GM23338 (cell line): ENCODE measurements around the gene CBFA2T3. TPM values are rescaled to one million over a fixed set of nuclear protein-coding genes. Genes with fewer than 3 reads are reported as not detected.

Source experiments
- ATAC-seq: fragments of 200-7000 bp; cut with Tn5 transposase; 3 replicates; pipeline ENCODE4 v1.9.1; 2020
- DNase-seq: peaks from one replicate; pipeline ENCODE4 v3.0.0-alpha.2; 2015; ENCODE audit warnings: low spot score
- H2AFZ ChIP-seq: fragments of 200-600 bp; sonication (generic); 2 replicates; pipeline ENCODE4 v1.8.0; 2016; ENCODE audit warnings: antibody characterized with exemption, mild to moderate bottlenecking, moderate library complexity
- H3F3A ChIP-seq: fragments of 200-600 bp; sonication (generic); replicated peaks from 2 replicates; pipeline ENCODE4 v1.8.0; 2017; ENCODE audit warnings: antibody characterized with exemption, mixed run types, low read depth
- H3K27ac ChIP-seq: fragments of 200-600 bp; sonication (generic); 2 replicates; pipeline ENCODE4 v1.6.1; 2016; ENCODE audit warnings: low read depth
- H3K27me3 ChIP-seq: fragments of 200-600 bp; sonication (generic); 2 replicates; pipeline ENCODE4 v1.8.0; 2016; ENCODE audit warnings: mild to moderate bottlenecking, mixed run types, moderate library complexity; ENCODE audit not compliant: insufficient read depth
- H3K36me3 ChIP-seq: fragments of 200-600 bp; sonication (generic); 2 replicates; pipeline ENCODE4 v1.8.0; 2016; ENCODE audit warnings: mild to moderate bottlenecking; ENCODE audit not compliant: insufficient read depth
- H3K4me1 ChIP-seq: fragments of 200-600 bp; sonication (generic); 2 replicates; pipeline ENCODE4 v1.8.0; 2016; ENCODE audit warnings: mild to moderate bottlenecking, moderate library complexity; ENCODE audit not compliant: insufficient read depth
- H3K4me2 ChIP-seq: fragments of 200-600 bp; sonication (generic); 2 replicates; pipeline ENCODE4 v1.7.1; 2017; ENCODE audit warnings: mixed run types
- H3K4me3 ChIP-seq: fragments of 200-600 bp; sonication (generic); 2 replicates; pipeline ENCODE4 v1.6.1; 2016; ENCODE audit warnings: mixed run types
- H3K79me2 ChIP-seq: fragments of 200-600 bp; sonication (generic); replicated peaks from 2 replicates; pipeline ENCODE4 v1.8.0; 2017; ENCODE audit warnings: mild to moderate bottlenecking; ENCODE audit not compliant: insufficient read depth
- H3K9me2 ChIP-seq: fragments of 200-600 bp; sonication (generic); 2 replicates; pipeline ENCODE4 v1.8.0; 2017; ENCODE audit not compliant: insufficient read depth
- H4K20me1 ChIP-seq: fragments of 200-600 bp; sonication (generic); replicated peaks from 2 replicates; pipeline ENCODE4 v1.8.0; 2017; ENCODE audit warnings: mild to moderate bottlenecking; ENCODE audit not compliant: insufficient read depth
- H3K27ac Mint-ChIP-seq: 2 replicates; pipeline ENCODE4 v1.8.0; 2020; ENCODE audit warnings: inconsistent platforms, mild to moderate bottlenecking, moderate library complexity, mixed read lengths
- H3K27me3 Mint-ChIP-seq: 3 replicates; pipeline ENCODE4 v1.8.0; 2022; ENCODE audit warnings: low read depth, mild to moderate bottlenecking, moderate library complexity, mixed read lengths, inconsistent platforms; ENCODE audit not compliant: insufficient read depth, poor library complexity
- H3K36me3 Mint-ChIP-seq: 3 replicates; pipeline ENCODE4 v1.8.0; 2021; ENCODE audit warnings: low read depth, mild to moderate bottlenecking, inconsistent platforms, moderate library complexity, mixed read lengths
- H3K4me1 Mint-ChIP-seq: 3 replicates; pipeline ENCODE4 v1.8.0; 2020; ENCODE audit warnings: mild to moderate bottlenecking, inconsistent platforms, mixed read lengths
- H3K4me3 Mint-ChIP-seq: 3 replicates; pipeline ENCODE4 v1.8.0; 2021; ENCODE audit warnings: moderate library complexity, mild to moderate bottlenecking, inconsistent platforms, mixed read lengths
- H3K9me3 Mint-ChIP-seq: 3 replicates; pipeline ENCODE4 v1.8.0; 2020; ENCODE audit warnings: moderate library complexity, mild to moderate bottlenecking, inconsistent platforms, mixed read lengths
- CREB1 ChIP-seq: fragments of 250-450 bp; sonication (Bioruptor Pico); IDR thresholded peaks from 2 replicates; pipeline ENCODE4 v1.5.0; 2020; ENCODE audit warnings: low read depth, mild to moderate bottlenecking, moderate library complexity
- CTCF ChIP-seq, 2 experiments: fragments of 200-600 bp in 1 of 2; sonication (generic) in 1 of 2; conservative IDR thresholded peaks; 2 replicates each; pipeline versions ENCODE4 v1.5.1 to v1.6.1; 2016 to 2017; ENCODE audit warnings: antibody characterized with exemption in 2 of 2, low read depth in 2 of 2, mild to moderate bottlenecking in 2 of 2, moderate library complexity in 1 of 2
- ETS1 ChIP-seq: IDR thresholded peaks from 2 replicates; pipeline ENCODE4 v1.6.1; 2016; ENCODE audit warnings: antibody characterized with exemption
- EZH2 ChIP-seq: fragments of 200-600 bp; sonication (generic); IDR thresholded peaks from one replicate; pipeline ENCODE4 v1.8.0; 2017; ENCODE audit warnings: antibody characterized with exemption, mild to moderate bottlenecking, low read depth; ENCODE audit not compliant: unreplicated experiment
- EZH2phosphoT487 ChIP-seq: fragments of 200-600 bp; sonication (generic); IDR thresholded peaks from one replicate; pipeline ENCODE4 v1.8.1; 2018; ENCODE audit warnings: antibody characterized with exemption; ENCODE audit not compliant: unreplicated experiment
- JUNB ChIP-seq: IDR thresholded peaks from one replicate; pipeline ENCODE4 v1.6.1; 2016; ENCODE audit warnings: antibody characterized with exemption; ENCODE audit not compliant: unreplicated experiment
- NANOG ChIP-seq: IDR thresholded peaks from 2 replicates; pipeline ENCODE4 v1.6.1; 2016; ENCODE audit warnings: antibody characterized with exemption, borderline replicate concordance
- POLR2AphosphoS5 ChIP-seq: IDR thresholded peaks from 2 replicates; pipeline ENCODE4 v1.6.1; 2016; ENCODE audit warnings: antibody characterized with exemption, low read depth
- REST ChIP-seq: IDR thresholded peaks from one replicate; pipeline ENCODE4 v1.6.1; 2018; ENCODE audit warnings: antibody characterized with exemption; ENCODE audit not compliant: unreplicated experiment
- STAT1 ChIP-seq: IDR thresholded peaks from one replicate; pipeline ENCODE4 v1.6.1; 2016; ENCODE audit warnings: antibody characterized with exemption; ENCODE audit not compliant: unreplicated experiment
- ZNF114 ChIP-seq: fragments of 250-450 bp; sonication (Bioruptor Pico); IDR thresholded peaks from 2 replicates; pipeline ENCODE4 v1.5.0; 2020; ENCODE audit warnings: mild to moderate bottlenecking, moderate library complexity
- ZNF331 ChIP-seq: fragments of 250-450 bp; sonication (Bioruptor Pico); IDR thresholded peaks from 2 replicates; pipeline ENCODE4 v1.5.0; 2020; ENCODE audit warnings: low read depth, mild to moderate bottlenecking, moderate library complexity
- ZNF462 ChIP-seq: fragments of 250-450 bp; sonication (Bioruptor Pico); IDR thresholded peaks from 2 replicates; pipeline ENCODE4 v1.5.0; 2020; ENCODE audit warnings: mild to moderate bottlenecking, moderate library complexity
- polyA plus RNA-seq: library from polyadenylated mRNA; unstranded; fragments of >200 nt; fragmentation: Nextera tagmentation; extraction: Ambion mirVana; gene quantifications from 2 replicates; pipeline ENCODE4 v1.2.1, GENCODE V29; 2016
- total RNA-seq: library from RNA; depleted of rRNA; stranded (reverse); fragments of >200 nt; shearing (Covaris generic); gene quantifications from 2 replicates; pipeline ENCODE4 v1.2.3, GENCODE V29; 2014

Gene CBFA2T3
- total and polyA plus RNA-seq, 2 experiments from 2014 or later, result 0.87 to 1.5 TPM

DNA sequence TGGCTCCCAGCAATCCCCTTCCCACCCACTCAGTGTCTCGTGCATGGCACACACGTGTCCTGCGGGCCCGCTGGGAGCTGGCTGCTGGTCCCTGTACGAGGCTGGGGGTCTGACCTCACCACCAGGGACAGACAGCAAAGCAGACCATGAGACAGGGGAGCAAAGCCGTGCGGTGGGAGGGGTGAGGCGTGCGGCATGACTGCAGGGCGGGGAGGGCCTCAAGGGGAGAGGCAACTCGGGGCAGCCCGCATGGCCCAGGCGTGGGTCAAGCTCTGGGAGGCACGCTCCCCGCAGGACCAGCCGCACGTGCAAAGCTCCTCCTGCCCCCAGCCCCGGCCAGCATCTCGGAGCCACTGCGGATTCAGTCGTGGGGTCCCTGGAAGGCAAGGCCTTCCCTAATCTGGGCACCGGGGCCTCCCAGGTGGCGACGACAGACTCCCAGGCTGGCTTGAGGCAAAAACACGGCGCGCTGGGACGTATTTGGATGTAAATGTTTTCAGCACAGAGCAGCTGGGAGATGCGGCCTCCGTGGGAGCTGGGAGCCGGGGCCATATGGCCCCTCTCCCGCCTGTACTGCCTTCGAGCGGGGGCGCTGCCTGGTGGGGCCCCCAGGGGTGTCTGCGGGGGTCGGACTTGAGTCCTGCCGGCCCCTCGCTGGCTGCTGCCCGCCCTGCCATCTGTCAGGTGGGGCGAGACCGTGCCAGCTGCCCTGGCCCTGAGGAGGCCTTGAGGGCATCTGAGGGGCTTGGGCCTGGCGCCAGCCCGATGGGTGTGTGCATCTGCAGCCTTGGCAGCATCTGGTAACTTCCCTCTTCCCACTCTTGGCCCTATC lies 12.2 kb upstream of the CBFA2T3 start:
- no peak overlapping the region for H3K4me3 ChIP-seq
- H3K4me2 ChIP-seq, result no peak overlapping the region
- no peaks in the 10 kb centered on the region for H3K27me3 ChIP-seq
- H4K20me1 ChIP-seq, result no peaks in the 10 kb centered on the region
- Mint-ChIP-seq H3K9me3 (no peaks in the 10 kb centered on the region), H3K36me3 (no peaks in the 10 kb centered on the region), H3K27me3 (peaks cover 6% of the 10 kb centered on the region), H3K4me1 (peaks cover 3% of the 10 kb centered on the region; the same call in 2 of the 3 replicates), H3K4me3 (no peak overlapping the region; the same call in 2 of the 3 replicates), H3K27ac (no peak overlapping the region)
- no peaks in the 10 kb centered on the region for H3F3A ChIP-seq
- DNase-seq, result no peak
- ATAC-seq, result no peak
- no peak overlapping the region for H2AFZ ChIP-seq
- peaks cover 8% of the 10 kb centered on the region; the same call in 1 of the 2 replicates for H3K4me1 ChIP-seq
- no peak overlapping the region for H3K27ac ChIP-seq
- H3K79me2 ChIP-seq, result no peaks in the 10 kb centered on the region
- no peaks in the 10 kb centered on the region for H3K36me3 ChIP-seq
- H3K9me2 ChIP-seq, result no peaks in the 10 kb centered on the region
- TF ChIP-seq JUNB (no peak), CREB1 (no peak), CTCF (conservative IDR thresholded peaks at IDR 0.05; ENCODE audit: low read depth in 2 of 2) (no peak), ZNF331 (CRISPR knock-in tag) (no peak), ZNF114 (CRISPR knock-in tag) (no peak), EZH2phosphoT487 (no peak), POLR2AphosphoS5 (no peak), NANOG (no peak), REST (no peak), ETS1 (no peak), STAT1 (no peak), ZNF462 (CRISPR knock-in tag) (no peak), EZH2 (no peak)
